GM12878 (cell line): ENCODE measurements around the gene RBM10. TPM values are rescaled to one million over a fixed set of nuclear protein-coding genes. Genes with fewer than 3 reads are reported as not detected.

Experiments used
- ATAC-seq: fragments of 200-7000 bp; cut with Tn5 transposase; 3 replicates; pipeline ENCODE4 v1.9.1; 2020; ENCODE audit warnings: mild to moderate bottlenecking, moderate library complexity
- BruUV-seq: library from RNA; stranded (reverse); fragments of 400-500 nt; replicated peaks from 2 replicates; lab custom pipeline; 2021; lab: Mats Ljungman, UMichigan
- CTCF ChIA-PET: fragments of 300-600 bp; sonication (Branson Sonifier 250); formaldehyde crosslinking; extraction: SDS; loops from one replicate; lab custom pipeline; 2021; ENCODE audit warnings: inconsistent platforms; lab: Yijun Ruan, JAX
- POLR2A ChIA-PET: fragments of 350-600 bp; formaldehyde crosslinking; extraction: SDS; loops from one replicate; lab custom pipeline; 2021; ENCODE audit warnings: inconsistent platforms; lab: Charles Lee
- RAD21 ChIA-PET: fragments of 300-600 bp; sonication (Branson Sonifier 250); formaldehyde crosslinking; loops from one replicate; lab custom pipeline; 2023; ENCODE audit warnings: antibody characterized with exemption; ENCODE audit not compliant: unreplicated experiment; lab: Charles Lee
- SMC1A ChIA-PET: fragments of 300-600 bp; sonication (Branson Sonifier 250); formaldehyde crosslinking; loops from one replicate; lab custom pipeline; 2023; ENCODE audit not compliant: unreplicated experiment, uncharacterized antibody; lab: Charles Lee
- DNase-seq: peaks from one replicate; pipeline ENCODE4 v3.0.0-alpha.2; 2011; ENCODE audit warnings: low read depth, low spot score
- FAIRE-seq: peaks from 3 replicates; lab custom pipeline; 2011; peaks lifted over from hg19 to GRCh38; lab: Jason Lieb, UNC
- H2AFZ ChIP-seq: 2 replicates; pipeline ENCODE4 v1.6.0; 2011; ENCODE audit warnings: low read depth, low read length, control low read depth; ENCODE audit not compliant: control insufficient read depth
- H3K27ac ChIP-seq: 2 replicates; pipeline ENCODE4 v1.5.1; 2011; ENCODE audit warnings: control low read depth; ENCODE audit not compliant: control insufficient read depth, insufficient read depth
- H3K27me3 ChIP-seq, 2 experiments: replicated peaks in 1 of 2; 2 replicates each; pipeline versions ENCODE4 v1.6.0 to v1.6.1; 2011; ENCODE audit warnings: low read length in 1 of 2; ENCODE audit not compliant: control insufficient read depth in 2 of 2, insufficient read depth in 2 of 2
- H3K36me3 ChIP-seq, 2 experiments: 2 replicates each; pipeline ENCODE4 v1.5.1; 2011; ENCODE audit warnings: low read length in 1 of 2; ENCODE audit not compliant: control insufficient read depth in 2 of 2, insufficient read depth in 2 of 2
- H3K4me1 ChIP-seq: 2 replicates; pipeline ENCODE4 v1.6.1; 2011; ENCODE audit warnings: mild to moderate bottlenecking, low read length, moderate library complexity, mixed read lengths; ENCODE audit not compliant: control insufficient read depth, insufficient read depth
- H3K4me2 ChIP-seq: 2 replicates; pipeline ENCODE4 v1.6.0; 2011; ENCODE audit warnings: control low read depth; ENCODE audit not compliant: control insufficient read depth, insufficient read depth
- H3K4me3 ChIP-seq: fragments of 200-600 bp; sonication (generic); 2 replicates; pipeline ENCODE4 v1.5.1; 2016
- H3K79me2 ChIP-seq: 2 replicates; pipeline ENCODE4 v1.6.0; 2011; ENCODE audit warnings: low read length; ENCODE audit not compliant: control insufficient read depth, insufficient read depth
- H3K9ac ChIP-seq: 2 replicates; pipeline ENCODE4 v1.8.0; 2011; ENCODE audit warnings: low read length, control low read depth, mixed read lengths; ENCODE audit not compliant: control insufficient read depth, insufficient read depth
- H3K9me3 ChIP-seq: replicated peaks from 3 replicates; pipeline ENCODE4 v1.5.1; 2011; ENCODE audit warnings: mild to moderate bottlenecking, low read length; ENCODE audit not compliant: control insufficient read depth, insufficient read depth
- H4K20me1 ChIP-seq: 2 replicates; pipeline ENCODE4 v1.6.0; 2011; ENCODE audit not compliant: control insufficient read depth, insufficient read depth
- BMI1 ChIP-seq: fragments of 450-650 bp; IDR thresholded peaks from 2 replicates; pipeline ENCODE4 v1.6.1; 2016; ENCODE audit warnings: mild to moderate bottlenecking, moderate library complexity, borderline replicate concordance
- EED ChIP-seq: sonication (generic); IDR thresholded peaks from 2 replicates; pipeline ENCODE4 v1.6.1; 2016; ENCODE audit warnings: antibody characterized with exemption, low read depth
- EGR1 ChIP-seq, 2 experiments: IDR thresholded peaks; 1 replicate in 1 of 2; 2 replicates in 1 of 2; pipeline ENCODE4 v1.6.1; 2011 to 2012; ENCODE audit warnings: low read depth in 2 of 2, low read length in 2 of 2, borderline replicate concordance in 1 of 2, mild to moderate bottlenecking in 1 of 2, moderate library complexity in 1 of 2
- FOXM1 ChIP-seq: IDR thresholded peaks from 2 replicates; pipeline ENCODE4 v1.6.1; 2012; ENCODE audit warnings: low read depth, mild to moderate bottlenecking, inconsistent platforms, low read length, moderate library complexity
- HCFC1 ChIP-seq: fragments of 150-350 bp; IDR thresholded peaks from 2 replicates; pipeline ENCODE4 v1.6.1; 2014; ENCODE audit warnings: low read length
- POLR2A ChIP-seq: IDR thresholded peaks from 2 replicates; pipeline ENCODE4 v1.6.1; 2011; ENCODE audit warnings: low read depth, mild to moderate bottlenecking, low read length
- SUPT20H ChIP-seq: IDR thresholded peaks from 2 replicates; pipeline ENCODE4 v1.6.1; 2011; ENCODE audit warnings: low read depth, mild to moderate bottlenecking, low read length, moderate library complexity, borderline replicate concordance; ENCODE audit not compliant: control insufficient read depth
- USF2 ChIP-seq: IDR thresholded peaks from 2 replicates; pipeline ENCODE4 v1.6.1; 2011; ENCODE audit warnings: low read depth, low read length, improper control_type of control experiment, borderline replicate concordance
- WGBS: methylation state at CpG from one replicate; pipeline ENCODE4 v1.1.6; 2016; ENCODE audit warnings: low lambda C conversion rate; ENCODE audit not compliant: insufficient replicate concordance, insufficient coverage; ENCODE audit errors: missing lambda C conversion rate; 5-methylcytosine and 5-hydroxymethylcytosine counted together
- in situ Hi-C: fragments of 300-500 bp; cut with MboI; formaldehyde crosslinking; loops from 9 replicates; pipeline ENCODE4 v1.14.3; 2018; ENCODE audit warnings: mixed read lengths
- intact Hi-C: fragments of 100-400 bp; cut with micrococcal nuclease; formaldehyde crosslinking; loops from one replicate; pipeline ENCODE4 v1.14.2; 2022; ENCODE audit not compliant: unreplicated experiment
- polyA plus RNA-seq, 11 experiments: library from polyadenylated mRNA; depleted of rRNA in 4 of 11; unstranded in 6 of 11; stranded (reverse) in 5 of 11; fragments of >200 nt; fragmentation: Nextera tagmentation in 4 of 11; fragmentation: Illumina TruSeq in 1 of 11; extraction: Ambion mirVana in 4 of 11; extraction: Trizol in 1 of 11; gene quantifications; 1 replicate in 1 of 11; 2 replicates in 10 of 11; pipeline versions ENCODE4 v1.2.1 to v1.2.3, GENCODE V29; 2011 to 2016; ENCODE audit warnings: inconsistent platforms in 2 of 11, missing spikeins in 2 of 11, low read depth in 1 of 11
- total RNA-seq, 4 experiments: library from RNA; depleted of rRNA in 3 of 4; stranded (reverse); fragments of >200 nt in 3 of 4; fragmentation: Illumina TruSeq in 1 of 4; extraction: Trizol in 1 of 4; gene quantifications; 2 replicates each; pipeline versions ENCODE4 v1.2.1 to v1.2.3, GENCODE V29; 2013 to 2021
- TF ChIP-seq, protein P1 (sequence below): fragments of 450-650 bp; IDR thresholded peaks from 2 replicates; pipeline ENCODE4 v1.6.1; 2014; ENCODE audit warnings: mild to moderate bottlenecking

Gene RBM10
- total and polyA plus RNA-seq, 10 of the 15 experiments (the other 5 are each of a cell fraction or from before 2014, with no cell fraction given) = 1.4 to 60.0 (median 29.8) TPM

- H3K4me2 ChIP-seq = no peak overlapping the region
- TF ChIP-seq USF2 (no peak), POLR2A (0 out of 2 replicates have a peak, but pooled peaks have one; percentile 27)
- TF ChIP-seq, all 136 proteins: peak for 1
- no peaks in the 10 kb centered on the region for H3K4me1 ChIP-seq
- peaks cover 6% of the 10 kb centered on the region for H3K79me2 ChIP-seq
- ChIA-PET POLR2A (no interaction called here), RAD21 (no interaction called here), CTCF (no interaction called here), SMC1A (no interaction called here)
- no TSS peak for BruUV-seq
- 90% methylated on average over 19 of the region's 19 CpGs for WGBS
- in situ Hi-C loops = no loop called here
- ATAC-seq (no peak), FAIRE-seq (no peak), DNase-seq (no peak)
- intact Hi-C loops = no loop called here
- H3K4me3 ChIP-seq = no peak overlapping the region
- H3K27ac ChIP-seq = no peak overlapping the region
- peaks cover 6% of the 10 kb centered on the region for H4K20me1 ChIP-seq
- no peak overlapping the region for H3K9ac ChIP-seq
- H3K36me3 ChIP-seq = peaks cover 29 to 30% of the 10 kb centered on the region in 2 experiments; a peak in 3 of 4 replicates
- H3K27me3 ChIP-seq = no peaks in the 10 kb centered on the region
- no peaks in the 10 kb centered on the region for H3K9me3 ChIP-seq
- no peak overlapping the region for H2AFZ ChIP-seq
Measured at GRCh38 chrX:47226531-47227333, 81.7 kb downstream of the RBM10 start.

GRCh38 chrX:47227334-47227583 is 82.2 kb downstream of the RBM10 start:
- Histone ChIP-seq H2AFZ (no peak overlapping the region), H3K4me2 (no peak overlapping the region), H3K36me3 (peaks cover 29 to 30% of the 10 kb centered on the region in 2 experiments; a peak in 3 of 4 replicates), H3K79me2 (peaks cover under 1% of the 10 kb centered on the region; the same call in 1 of the 2 replicates), H3K27me3 (no peaks in the 10 kb centered on the region), H4K20me1 (peaks cover 5% of the 10 kb centered on the region; the same call in 1 of the 2 replicates), H3K9me3 (no peaks in the 10 kb centered on the region)
- in situ Hi-C loops = no loop called here
- WGBS = 95% methylated on average over 9 of the region's 9 CpGs
- DNase-seq = no peak
- RAD21 ChIA-PET = no interaction called here
- BruUV-seq = no TSS peak
- POLR2A ChIA-PET = no interaction called here
- SMC1A ChIA-PET = no interaction called here
- CTCF ChIA-PET = no interaction called here
- no peak for ATAC-seq
- TF ChIP-seq FOXM1 = no peak
- no peak for TF ChIP-seq EGR1 (IDR thresholded peaks at IDR 0.05; ENCODE audit: borderline replicate concordance in 1 of 2, low read depth in 2 of 2, low read length in 2 of 2)
- TF ChIP-seq BMI1 = no peak
- no peak for TF ChIP-seq HCFC1
- no peak for TF ChIP-seq EED
- TF ChIP-seq, protein P1, sequence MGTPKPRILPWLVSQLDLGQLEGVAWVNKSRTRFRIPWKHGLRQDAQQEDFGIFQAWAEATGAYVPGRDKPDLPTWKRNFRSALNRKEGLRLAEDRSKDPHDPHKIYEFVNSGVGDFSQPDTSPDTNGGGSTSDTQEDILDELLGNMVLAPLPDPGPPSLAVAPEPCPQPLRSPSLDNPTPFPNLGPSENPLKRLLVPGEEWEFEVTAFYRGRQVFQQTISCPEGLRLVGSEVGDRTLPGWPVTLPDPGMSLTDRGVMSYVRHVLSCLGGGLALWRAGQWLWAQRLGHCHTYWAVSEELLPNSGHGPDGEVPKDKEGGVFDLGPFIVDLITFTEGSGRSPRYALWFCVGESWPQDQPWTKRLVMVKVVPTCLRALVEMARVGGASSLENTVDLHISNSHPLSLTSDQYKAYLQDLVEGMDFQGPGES = no peak
- no peak for TF ChIP-seq SUPT20H
- no peak for TF ChIP-seq USF2
- TF ChIP-seq, all 136 proteins: peak for 0
- no peak overlapping the region for H3K9ac ChIP-seq
- H3K4me1 ChIP-seq = no peaks in the 10 kb centered on the region
- H3K4me3 ChIP-seq = no peak overlapping the region
- FAIRE-seq = no peak
- H3K27ac ChIP-seq = no peak overlapping the region
- intact Hi-C loops = no loop called here
